Ishikawa (cell line): ENCODE measurements around the gene WDR54.

Experiments
- CEBPB ChIP-seq: IDR thresholded peaks from 2 replicates; pipeline ENCODE4 v1.6.1; 2012
- CREB1 ChIP-seq: IDR thresholded peaks from 2 replicates; pipeline ENCODE4 v1.6.1; 2012; ENCODE audit warnings: low read depth
- EGR1 ChIP-seq: IDR thresholded peaks from 2 replicates; pipeline ENCODE4 v1.6.1; 2012
- EP300 ChIP-seq: IDR thresholded peaks from 2 replicates; pipeline ENCODE4 v1.6.1; 2012; ENCODE audit warnings: borderline replicate concordance
- FOXM1 ChIP-seq: IDR thresholded peaks from 2 replicates; pipeline ENCODE4 v1.6.1; 2012; ENCODE audit warnings: low read depth, borderline replicate concordance
- NFIC ChIP-seq: IDR thresholded peaks from 2 replicates; pipeline ENCODE4 v1.6.1; 2012
- RAD21 ChIP-seq: IDR thresholded peaks from 2 replicates; pipeline ENCODE4 v1.6.1; 2012; ENCODE audit warnings: low read depth
- TAF1 ChIP-seq: IDR thresholded peaks from 2 replicates; pipeline ENCODE4 v1.6.1; 2012; ENCODE audit warnings: low read depth, mild to moderate bottlenecking
- TCF12 ChIP-seq: IDR thresholded peaks from 2 replicates; pipeline ENCODE4 v1.6.1; 2012; ENCODE audit warnings: low read depth
- TEAD4 ChIP-seq: IDR thresholded peaks from 2 replicates; pipeline ENCODE4 v1.6.1; 2012
- YY1 ChIP-seq: IDR thresholded peaks from 2 replicates; pipeline ENCODE4 v1.6.1; 2012; ENCODE audit warnings: low read depth
- ZBTB7A ChIP-seq: IDR thresholded peaks from 2 replicates; pipeline ENCODE4 v1.6.1; 2012; ENCODE audit warnings: low read depth
- TF ChIP-seq, protein P1 (sequence below): IDR thresholded peaks from 2 replicates; pipeline ENCODE4 v1.6.1; 2012; ENCODE audit warnings: low read depth, mild to moderate bottlenecking
- TF ChIP-seq, protein P2 (sequence below): IDR thresholded peaks from 2 replicates; pipeline ENCODE4 v1.6.1; 2012
- TF ChIP-seq, protein P3 (sequence below): IDR thresholded peaks from 2 replicates; pipeline ENCODE4 v1.6.1; 2012

The WDR54 gene

DNA sequence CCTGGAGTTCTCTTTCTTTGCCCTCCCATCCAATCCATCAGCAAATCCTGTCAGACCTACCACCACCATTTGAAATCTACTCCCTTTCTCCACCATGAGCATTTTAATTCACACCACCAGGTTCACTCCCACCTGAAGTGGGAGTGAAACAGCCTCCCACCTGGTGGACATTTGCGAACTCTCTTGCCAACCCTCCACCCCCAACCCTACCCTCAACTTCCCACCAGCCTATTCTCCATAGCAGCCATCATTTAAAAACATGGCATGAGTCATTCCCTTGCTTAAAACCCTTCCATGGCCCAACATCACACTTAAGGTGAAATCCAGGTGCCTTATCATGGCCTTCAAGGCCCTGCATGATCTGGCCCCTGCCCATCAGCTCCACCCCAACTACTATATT lies 16.7 kb downstream of the WDR54 start:
- TF ChIP-seq RAD21 (no peak), EGR1 (no peak), CREB1 (no peak), FOXM1 (no peak), YY1 (no peak), TEAD4 (no peak), TCF12 (no peak), ZBTB7A (no peak), TAF1 (no peak), EP300 (no peak), CEBPB (no peak), NFIC (no peak)
- TF ChIP-seq, protein P1, sequence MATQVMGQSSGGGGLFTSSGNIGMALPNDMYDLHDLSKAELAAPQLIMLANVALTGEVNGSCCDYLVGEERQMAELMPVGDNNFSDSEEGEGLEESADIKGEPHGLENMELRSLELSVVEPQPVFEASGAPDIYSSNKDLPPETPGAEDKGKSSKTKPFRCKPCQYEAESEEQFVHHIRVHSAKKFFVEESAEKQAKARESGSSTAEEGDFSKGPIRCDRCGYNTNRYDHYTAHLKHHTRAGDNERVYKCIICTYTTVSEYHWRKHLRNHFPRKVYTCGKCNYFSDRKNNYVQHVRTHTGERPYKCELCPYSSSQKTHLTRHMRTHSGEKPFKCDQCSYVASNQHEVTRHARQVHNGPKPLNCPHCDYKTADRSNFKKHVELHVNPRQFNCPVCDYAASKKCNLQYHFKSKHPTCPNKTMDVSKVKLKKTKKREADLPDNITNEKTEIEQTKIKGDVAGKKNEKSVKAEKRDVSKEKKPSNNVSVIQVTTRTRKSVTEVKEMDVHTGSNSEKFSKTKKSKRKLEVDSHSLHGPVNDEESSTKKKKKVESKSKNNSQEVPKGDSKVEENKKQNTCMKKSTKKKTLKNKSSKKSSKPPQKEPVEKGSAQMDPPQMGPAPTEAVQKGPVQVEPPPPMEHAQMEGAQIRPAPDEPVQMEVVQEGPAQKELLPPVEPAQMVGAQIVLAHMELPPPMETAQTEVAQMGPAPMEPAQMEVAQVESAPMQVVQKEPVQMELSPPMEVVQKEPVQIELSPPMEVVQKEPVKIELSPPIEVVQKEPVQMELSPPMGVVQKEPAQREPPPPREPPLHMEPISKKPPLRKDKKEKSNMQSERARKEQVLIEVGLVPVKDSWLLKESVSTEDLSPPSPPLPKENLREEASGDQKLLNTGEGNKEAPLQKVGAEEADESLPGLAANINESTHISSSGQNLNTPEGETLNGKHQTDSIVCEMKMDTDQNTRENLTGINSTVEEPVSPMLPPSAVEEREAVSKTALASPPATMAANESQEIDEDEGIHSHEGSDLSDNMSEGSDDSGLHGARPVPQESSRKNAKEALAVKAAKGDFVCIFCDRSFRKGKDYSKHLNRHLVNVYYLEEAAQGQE, result no peak
- TF ChIP-seq, protein P2, sequence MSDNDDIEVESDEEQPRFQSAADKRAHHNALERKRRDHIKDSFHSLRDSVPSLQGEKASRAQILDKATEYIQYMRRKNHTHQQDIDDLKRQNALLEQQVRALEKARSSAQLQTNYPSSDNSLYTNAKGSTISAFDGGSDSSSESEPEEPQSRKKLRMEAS, result no peak
- TF ChIP-seq, protein P3, sequence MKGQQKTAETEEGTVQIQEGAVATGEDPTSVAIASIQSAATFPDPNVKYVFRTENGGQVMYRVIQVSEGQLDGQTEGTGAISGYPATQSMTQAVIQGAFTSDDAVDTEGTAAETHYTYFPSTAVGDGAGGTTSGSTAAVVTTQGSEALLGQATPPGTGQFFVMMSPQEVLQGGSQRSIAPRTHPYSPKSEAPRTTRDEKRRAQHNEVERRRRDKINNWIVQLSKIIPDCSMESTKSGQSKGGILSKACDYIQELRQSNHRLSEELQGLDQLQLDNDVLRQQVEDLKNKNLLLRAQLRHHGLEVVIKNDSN, result no peak

DNA sequence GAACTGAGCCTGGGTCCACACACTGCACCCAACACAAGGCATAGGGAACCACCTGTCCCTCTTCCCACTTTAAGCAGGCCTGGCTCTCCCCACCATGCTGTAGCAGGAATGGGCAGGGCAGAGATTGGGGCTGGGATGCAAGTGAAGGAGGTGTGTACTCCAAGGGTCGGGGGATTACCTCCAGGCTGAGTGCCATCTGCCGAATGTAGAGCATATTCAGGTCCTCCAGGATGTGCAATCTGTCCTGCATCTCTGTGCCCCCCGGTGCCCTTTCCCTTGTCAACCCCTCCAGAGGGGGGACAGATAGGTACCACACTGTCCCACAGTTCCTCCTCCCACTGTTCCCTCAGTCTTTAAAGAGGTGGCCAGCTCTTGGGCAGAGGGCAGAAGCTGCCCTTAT lies 17.8 kb downstream of the WDR54 start:
- TF ChIP-seq ZBTB7A (no peak), TEAD4 (no peak), CREB1 (no peak), EP300 (no peak), YY1 (no peak), EGR1 (no peak), TAF1 (no peak), TCF12 (no peak)
- TF ChIP-seq, protein P2, result no peak
- TF ChIP-seq, protein P1, result no peak
- TF ChIP-seq, protein P3, result no peak

DNA sequence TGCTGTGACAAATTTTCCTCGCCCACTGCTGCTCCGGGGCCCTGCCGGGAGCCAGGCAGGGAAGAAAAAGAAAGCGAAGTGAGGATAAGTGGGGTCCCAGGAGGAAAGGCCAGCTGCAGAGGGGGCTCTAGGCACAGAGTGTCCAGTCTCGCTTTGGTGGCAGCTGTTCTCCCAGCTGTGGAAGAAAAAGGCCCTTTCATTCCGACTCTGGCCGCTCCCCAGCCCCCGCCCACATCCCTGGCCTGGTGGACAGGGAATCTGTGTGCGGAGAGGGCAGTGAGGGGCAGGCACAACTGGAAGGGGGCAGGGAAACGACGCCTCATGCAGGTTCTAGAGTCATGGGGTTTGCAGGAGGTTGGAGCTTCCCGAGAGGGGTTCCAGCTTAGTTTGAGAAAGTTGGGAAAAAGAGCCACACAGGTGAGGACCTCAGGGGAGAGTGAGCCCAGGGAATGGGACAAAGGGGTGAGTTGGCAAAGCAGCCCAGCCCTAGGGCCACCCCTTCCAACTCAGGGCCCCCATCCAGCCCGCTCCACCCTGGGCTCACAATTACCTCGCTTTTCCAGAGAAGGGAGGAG lies 18.4 kb downstream of the WDR54 start:
- TF ChIP-seq RAD21 (no peak), NFIC (no peak), EP300 (no peak), TCF12 (no peak), TAF1 (no peak), ZBTB7A (no peak), YY1 (no peak), CREB1 (no peak), EGR1 (no peak), CEBPB (no peak), TEAD4 (no peak)
- TF ChIP-seq, protein P2, result no peak
- TF ChIP-seq, protein P3, result no peak
- TF ChIP-seq, protein P1, result no peak
